GM12864 (cell line): ENCODE measurements around the gene SGCE.

ENCODE experiments used
- DNase-seq: peaks from one replicate; pipeline ENCODE4 v3.0.0-alpha.2; 2011; ENCODE audit warnings: low read depth
- H3K4me3 ChIP-seq: 2 replicates; pipeline ENCODE4 v1.5.1; 2011; ENCODE audit warnings: mild to moderate bottlenecking, low read depth, low read length, control low read depth
- CTCF ChIP-seq: IDR thresholded peaks from 2 replicates; pipeline ENCODE4 v1.5.1; 2011; ENCODE audit warnings: low read depth, mild to moderate bottlenecking, moderate library complexity, low read length, control low read depth, inconsistent platforms; ENCODE audit errors: missing control alignments

Gene SGCE

GRCh38 chr7:94577357-94577756 lies 78.6 kb downstream of the SGCE start:
- no peak overlapping the region for H3K4me3 ChIP-seq
- no peak for TF ChIP-seq CTCF
- no peak for DNase-seq

GRCh38 chr7:94576316-94576715 lies 79.6 kb downstream of the SGCE start:
- H3K4me3 ChIP-seq, result no peak overlapping the region
- TF ChIP-seq CTCF, result no peak
- no peak for DNase-seq

- DNase-seq, result no peak
- TF ChIP-seq CTCF, result no peak
- H3K4me3 ChIP-seq, result no peak overlapping the region
Observed at GRCh38 chr7:94575646-94576045, 80.3 kb downstream of the SGCE start.

- no peak for DNase-seq
- no peak for TF ChIP-seq CTCF
- no peak overlapping the region for H3K4me3 ChIP-seq
Observed at GRCh38 chr7:94571816-94572215, 84.1 kb downstream of the SGCE start.

GRCh38 chr7:94567396-94567795 lies 88.5 kb downstream of the SGCE start:
- DNase-seq, result no peak
- TF ChIP-seq CTCF, result no peak
- H3K4me3 ChIP-seq, result no peak overlapping the region

GRCh38 chr7:94565247-94565894 lies 90.6 kb downstream of the SGCE start:
- no peak for TF ChIP-seq CTCF
- no peak overlapping the region for H3K4me3 ChIP-seq
- DNase-seq, result no peak

GRCh38 chr7:94562525-94562924 lies 93.4 kb downstream of the SGCE start:
- no peak for TF ChIP-seq CTCF
- H3K4me3 ChIP-seq, result no peak overlapping the region
- DNase-seq, result no peak
